Activated CD4-positive, alpha-beta T cell treated with anti-CD3 and anti-CD28 coated beads, Interleukin-2, amount 50 U/mL, for 48 hours (primary cell): ENCODE results near the gene STRN3.
"Not testable (repeated sequence)": the region's sequence is repeated elsewhere in the genome, so short reads cannot be mapped to it uniquely, and the experiment has no call there.

ENCODE experiments used
- DNase-seq, 2 experiments: peaks; one replicate each; pipeline ENCODE4 v3.0.0-alpha.2; 2020

The STRN3 gene

GRCh38 chr14:30966415-30967363, 59.5 kb downstream of the STRN3 start:
- DNase-seq, result no peak

- DNase-seq, result not testable (repeated sequence)
These were observed 60.3 kb downstream of the STRN3 start for GRCh38 chr14:30965861-30966260.

- DNase-seq, result not testable (repeated sequence)
These were observed 63.6 kb downstream of the STRN3 start for GRCh38 chr14:30962537-30962936.

GRCh38 chr14:30961330-30961729, 64.8 kb downstream of the STRN3 start:
- no peak for DNase-seq

- no peak for DNase-seq
These were observed 66.0 kb downstream of the STRN3 start for GRCh38 chr14:30960216-30960615.

- DNase-seq, result no peak
These were observed 67.4 kb downstream of the STRN3 start for GRCh38 chr14:30958555-30959407.

- no peak for DNase-seq
These were observed 68.3 kb downstream of the STRN3 start for GRCh38 chr14:30957813-30958370.

GRCh38 chr14:30949651-30950050, 76.5 kb downstream of the STRN3 start:
- no peak for DNase-seq

- no peak for DNase-seq
These were observed 82.5 kb downstream of the STRN3 start for GRCh38 chr14:30943694-30944093.

GRCh38 chr14:30940886-30941285, 85.3 kb downstream of the STRN3 start:
- DNase-seq, result no peak

GRCh38 chr14:30938617-30939016, 87.6 kb downstream of the STRN3 start:
- no peak for DNase-seq

- DNase-seq, result no peak
These were observed 90.7 kb downstream of the STRN3 start for GRCh38 chr14:30935445-30935844.

- not testable (repeated sequence) for DNase-seq
These were observed 92.2 kb downstream of the STRN3 start for GRCh38 chr14:30933937-30934336.

GRCh38 chr14:30928462-30928861, 97.7 kb downstream of the STRN3 start:
- no peak for DNase-seq

- no peak for DNase-seq
These were observed 100.9 kb downstream of the STRN3 start for GRCh38 chr14:30925254-30925653.

- no peak for DNase-seq
These were observed 104.4 kb downstream of the STRN3 start for GRCh38 chr14:30921788-30922187.

- DNase-seq, result no peak
These were observed 104.9 kb downstream of the STRN3 start for GRCh38 chr14:30921305-30921704.

GRCh38 chr14:30915596-30915995, 110.6 kb downstream of the STRN3 start:
- no peak for DNase-seq

- no peak for DNase-seq
These were observed 111.4 kb downstream of the STRN3 start for GRCh38 chr14:30914812-30915211.

GRCh38 chr14:30908826-30909225, 117.4 kb downstream of the STRN3 start:
- no peak for DNase-seq

- DNase-seq, result no peak
These were observed 118.5 kb downstream of the STRN3 start for GRCh38 chr14:30907659-30908057.

- DNase-seq, result no peak
These were observed 119.2 kb downstream of the STRN3 start for GRCh38 chr14:30906752-30907658.
